ENCODE data around the gene MSH3.

Gene MSH3

GRCh38 chr5:80714570-80715298 lies 60.3 kb downstream of the MSH3 start:
- no peaks in the 10 kb centered on the region for H3K9me3 ChIP-seq (ENCODE audit: control insufficient read depth, insufficient read depth, low read depth, low read length)
- H3K4me1 ChIP-seq (ENCODE audit: control insufficient read depth, insufficient read depth, low read length): no peaks in the 10 kb centered on the region
- H3K27ac ChIP-seq (ENCODE audit: extremely low read depth, low read depth, low read length): no peak overlapping the region
- ChIA-PET POLR2A (interaction anchor here (0.6 kb wide), 1 partner anchor 21 kb away, joined by 3 read pairs; no protein-coding TSS in a partner anchor), CTCF (interaction anchor here (0.6 to 1.2 kb wide), 3 partner anchors 272 to 1769 kb away, joined by 3 to 6 read pairs (median 4); no protein-coding TSS in a partner anchor)
- H3K36me3 ChIP-seq (ENCODE audit: control insufficient read depth in 2 of 2, insufficient read depth in 1 of 2, low read length in 2 of 2): peaks cover 0 to 9% of the 10 kb centered on the region in 2 experiments; a peak in 2 of 3 replicates
- no peak overlapping the region for H3K4me3 ChIP-seq (ENCODE audit: low read depth, low read length)
- TF ChIP-seq GLI4 (tag by site-specific recombination; IDR thresholded peaks at IDR 0.05) (no peak), ZBTB21 (tag by site-specific recombination; IDR thresholded peaks at IDR 0.05) (no peak), HOXC10 (CRISPR knock-in tag; IDR thresholded peaks at IDR 0.05) (no peak), ZSCAN16 (tag by site-specific recombination; IDR thresholded peaks at IDR 0.05) (no peak), SP3 (tag by site-specific recombination; IDR thresholded peaks at IDR 0.05) (no peak)
- TF ChIP-seq, protein P1, sequence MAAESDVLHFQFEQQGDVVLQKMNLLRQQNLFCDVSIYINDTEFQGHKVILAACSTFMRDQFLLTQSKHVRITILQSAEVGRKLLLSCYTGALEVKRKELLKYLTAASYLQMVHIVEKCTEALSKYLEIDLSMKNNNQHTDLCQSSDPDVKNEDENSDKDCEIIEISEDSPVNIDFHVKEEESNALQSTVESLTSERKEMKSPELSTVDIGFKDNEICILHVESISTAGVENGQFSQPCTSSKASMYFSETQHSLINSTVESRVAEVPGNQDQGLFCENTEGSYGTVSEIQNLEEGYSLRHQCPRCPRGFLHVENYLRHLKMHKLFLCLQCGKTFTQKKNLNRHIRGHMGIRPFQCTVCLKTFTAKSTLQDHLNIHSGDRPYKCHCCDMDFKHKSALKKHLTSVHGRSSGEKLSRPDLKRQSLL (tag by site-specific recombination; IDR thresholded peaks at IDR 0.05): no peak
- TF ChIP-seq, protein P2, sequence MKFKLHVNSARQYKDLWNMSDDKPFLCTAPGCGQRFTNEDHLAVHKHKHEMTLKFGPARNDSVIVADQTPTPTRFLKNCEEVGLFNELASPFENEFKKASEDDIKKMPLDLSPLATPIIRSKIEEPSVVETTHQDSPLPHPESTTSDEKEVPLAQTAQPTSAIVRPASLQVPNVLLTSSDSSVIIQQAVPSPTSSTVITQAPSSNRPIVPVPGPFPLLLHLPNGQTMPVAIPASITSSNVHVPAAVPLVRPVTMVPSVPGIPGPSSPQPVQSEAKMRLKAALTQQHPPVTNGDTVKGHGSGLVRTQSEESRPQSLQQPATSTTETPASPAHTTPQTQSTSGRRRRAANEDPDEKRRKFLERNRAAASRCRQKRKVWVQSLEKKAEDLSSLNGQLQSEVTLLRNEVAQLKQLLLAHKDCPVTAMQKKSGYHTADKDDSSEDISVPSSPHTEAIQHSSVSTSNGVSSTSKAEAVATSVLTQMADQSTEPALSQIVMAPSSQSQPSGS (tag by site-specific recombination; IDR thresholded peaks at IDR 0.05; ENCODE audit: low read depth): no peak

DNA sequence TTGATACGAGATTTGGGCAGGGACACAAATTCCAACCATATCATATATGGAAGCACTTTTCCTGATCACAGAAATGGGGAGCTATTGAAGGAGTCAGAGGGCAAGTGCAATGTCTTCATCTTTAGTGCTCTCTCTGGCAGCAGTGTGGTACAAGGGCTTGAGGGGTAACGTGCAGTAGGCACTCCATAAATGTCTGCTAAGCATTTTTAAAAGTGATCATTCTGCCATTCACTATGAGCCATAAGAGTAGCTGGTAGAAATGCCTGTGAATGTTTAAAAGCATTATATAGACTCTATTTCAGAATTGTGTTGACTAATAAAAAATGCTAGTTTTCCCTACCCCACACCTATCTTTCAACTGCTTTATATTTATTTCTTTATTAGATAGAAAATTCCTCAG lies 61.4 kb downstream of the MSH3 start:
- H3K4me3 ChIP-seq (ENCODE audit: low read depth, low read length): no peak overlapping the region
- H3K36me3 ChIP-seq (ENCODE audit: control insufficient read depth in 2 of 2, insufficient read depth in 1 of 2, low read length in 2 of 2): peaks cover 0 to 12% of the 10 kb centered on the region in 2 experiments; a peak in 2 of 3 replicates
- POLR2A ChIA-PET: no interaction called here
- CTCF ChIA-PET: no interaction called here
- no peak overlapping the region for H3K27ac ChIP-seq (ENCODE audit: extremely low read depth, low read depth, low read length)
- no peak for TF ChIP-seq ZNF335 (tag by site-specific recombination; conservative IDR thresholded peaks at IDR 0.05)
- TF ChIP-seq, protein P3, sequence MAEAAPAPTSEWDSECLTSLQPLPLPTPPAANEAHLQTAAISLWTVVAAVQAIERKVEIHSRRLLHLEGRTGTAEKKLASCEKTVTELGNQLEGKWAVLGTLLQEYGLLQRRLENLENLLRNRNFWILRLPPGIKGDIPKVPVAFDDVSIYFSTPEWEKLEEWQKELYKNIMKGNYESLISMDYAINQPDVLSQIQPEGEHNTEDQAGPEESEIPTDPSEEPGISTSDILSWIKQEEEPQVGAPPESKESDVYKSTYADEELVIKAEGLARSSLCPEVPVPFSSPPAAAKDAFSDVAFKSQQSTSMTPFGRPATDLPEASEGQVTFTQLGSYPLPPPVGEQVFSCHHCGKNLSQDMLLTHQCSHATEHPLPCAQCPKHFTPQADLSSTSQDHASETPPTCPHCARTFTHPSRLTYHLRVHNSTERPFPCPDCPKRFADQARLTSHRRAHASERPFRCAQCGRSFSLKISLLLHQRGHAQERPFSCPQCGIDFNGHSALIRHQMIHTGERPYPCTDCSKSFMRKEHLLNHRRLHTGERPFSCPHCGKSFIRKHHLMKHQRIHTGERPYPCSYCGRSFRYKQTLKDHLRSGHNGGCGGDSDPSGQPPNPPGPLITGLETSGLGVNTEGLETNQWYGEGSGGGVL (tag by site-specific recombination; IDR thresholded peaks at IDR 0.05): no peak
- no peak for TF ChIP-seq ZNF768 (tag by site-specific recombination; IDR thresholded peaks at IDR 0.05)
- no peak for TF ChIP-seq ZNF391 (tag by site-specific recombination; IDR thresholded peaks at IDR 0.05; ENCODE audit: borderline replicate concordance, low read depth)
- TF ChIP-seq MZF1 (tag by site-specific recombination; IDR thresholded peaks at IDR 0.05; ENCODE audit: borderline replicate concordance): no peak
- no peak for TF ChIP-seq INSM2 (tag by site-specific recombination; IDR thresholded peaks at IDR 0.05)
- TF ChIP-seq KLF7 (tag by site-specific recombination; IDR thresholded peaks at IDR 0.05; ENCODE audit: borderline replicate concordance): no peak
- TF ChIP-seq YY2 (tag by site-specific recombination; IDR thresholded peaks at IDR 0.05): no peak
- TF ChIP-seq ZNF157 (tag by site-specific recombination; IDR thresholded peaks at IDR 0.05): no peak
- no peak for TF ChIP-seq ZIC2 (tag by site-specific recombination; IDR thresholded peaks at IDR 0.05)
- no peak for TF ChIP-seq ZNF140 (tag by site-specific recombination; IDR thresholded peaks at IDR 0.05)
- TF ChIP-seq, protein P4, sequence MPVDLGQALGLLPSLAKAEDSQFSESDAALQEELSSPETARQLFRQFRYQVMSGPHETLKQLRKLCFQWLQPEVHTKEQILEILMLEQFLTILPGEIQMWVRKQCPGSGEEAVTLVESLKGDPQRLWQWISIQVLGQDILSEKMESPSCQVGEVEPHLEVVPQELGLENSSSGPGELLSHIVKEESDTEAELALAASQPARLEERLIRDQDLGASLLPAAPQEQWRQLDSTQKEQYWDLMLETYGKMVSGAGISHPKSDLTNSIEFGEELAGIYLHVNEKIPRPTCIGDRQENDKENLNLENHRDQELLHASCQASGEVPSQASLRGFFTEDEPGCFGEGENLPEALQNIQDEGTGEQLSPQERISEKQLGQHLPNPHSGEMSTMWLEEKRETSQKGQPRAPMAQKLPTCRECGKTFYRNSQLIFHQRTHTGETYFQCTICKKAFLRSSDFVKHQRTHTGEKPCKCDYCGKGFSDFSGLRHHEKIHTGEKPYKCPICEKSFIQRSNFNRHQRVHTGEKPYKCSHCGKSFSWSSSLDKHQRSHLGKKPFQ (tag by site-specific recombination; IDR thresholded peaks at IDR 0.05): no peak
- TF ChIP-seq ZNF548 (tag by site-specific recombination; IDR thresholded peaks at IDR 0.05): no peak
- no peak for TF ChIP-seq TCF7L2 (IDR thresholded peaks at IDR 0.05; ENCODE audit: borderline replicate concordance, low read depth, low read length)
- TF ChIP-seq ZSCAN30 (tag by site-specific recombination; IDR thresholded peaks at IDR 0.05): no peak
- TF ChIP-seq GLIS2 (tag by site-specific recombination; IDR thresholded peaks at IDR 0.05): no peak
- no peak for TF ChIP-seq ZBTB1 (tag by site-specific recombination; IDR thresholded peaks at IDR 0.05)
- TF ChIP-seq ZFP3 (tag by site-specific recombination; IDR thresholded peaks at IDR 0.05; ENCODE audit: low read depth): no peak
- TF ChIP-seq ZBTB17 (tag by site-specific recombination; IDR thresholded peaks at IDR 0.05): no peak
- no peaks in the 10 kb centered on the region for H3K9me3 ChIP-seq (ENCODE audit: control insufficient read depth, insufficient read depth, low read depth, low read length)
- H3K4me1 ChIP-seq (ENCODE audit: control insufficient read depth, insufficient read depth, low read length): no peaks in the 10 kb centered on the region

All from HEK293 (cell line).